IPS-18c (cell line): ENCODE results near the gene OCEL1.

Experiments
- H3K4me3 ChIP-seq: 2 replicates; pipeline ENCODE4 v1.7.0; 2013; ENCODE audit warnings: low read depth, mild to moderate bottlenecking, low read length, moderate library complexity; ENCODE audit not compliant: insufficient read depth
- H3K9me3 ChIP-seq: one replicate; pipeline ENCODE4 v1.6.1; 2013; ENCODE audit warnings: mild to moderate bottlenecking, low read length, moderate library complexity; ENCODE audit not compliant: control insufficient read depth, insufficient read depth

Gene OCEL1

DNA sequence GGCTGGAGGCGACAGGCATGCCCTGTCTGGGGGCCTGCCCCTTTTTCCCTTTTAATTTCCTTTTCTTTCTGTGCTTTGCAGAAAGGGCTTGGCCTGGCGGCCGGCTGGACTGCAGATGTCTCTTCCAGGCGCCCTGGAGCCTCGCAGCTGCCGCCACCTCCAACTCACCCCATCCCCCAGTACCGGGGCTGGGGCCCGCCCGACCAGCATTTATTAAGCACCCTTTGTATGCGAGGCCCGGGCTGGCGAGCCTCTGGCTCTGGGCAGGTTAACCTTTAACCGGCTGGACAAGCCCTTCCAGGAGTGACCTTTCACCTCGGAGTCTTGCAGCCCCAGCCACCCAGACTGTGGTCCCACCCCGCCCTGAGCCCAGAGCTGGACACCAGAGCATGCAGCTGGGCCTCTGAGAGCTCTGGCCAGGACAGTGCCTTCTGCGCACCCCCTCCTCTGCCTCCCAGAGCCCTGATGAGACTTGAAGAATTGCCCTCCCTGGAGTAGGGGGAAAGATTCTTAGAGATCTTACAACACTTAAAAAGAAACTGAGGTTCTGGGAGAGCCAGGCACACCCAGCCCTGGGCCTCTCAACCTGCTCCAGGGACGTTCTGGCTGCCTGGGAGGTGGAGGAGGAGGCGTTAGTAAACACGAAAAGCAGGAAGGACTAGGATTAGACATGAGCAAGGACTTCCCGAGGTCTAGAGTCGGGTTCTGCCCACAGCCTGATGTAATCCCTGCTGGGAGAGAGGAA is 20.8 kb downstream of the OCEL1 start:
- no peaks in the 10 kb centered on the region for H3K9me3 ChIP-seq
- H3K4me3 ChIP-seq, result peak overlapping the region; percentile 63

DNA sequence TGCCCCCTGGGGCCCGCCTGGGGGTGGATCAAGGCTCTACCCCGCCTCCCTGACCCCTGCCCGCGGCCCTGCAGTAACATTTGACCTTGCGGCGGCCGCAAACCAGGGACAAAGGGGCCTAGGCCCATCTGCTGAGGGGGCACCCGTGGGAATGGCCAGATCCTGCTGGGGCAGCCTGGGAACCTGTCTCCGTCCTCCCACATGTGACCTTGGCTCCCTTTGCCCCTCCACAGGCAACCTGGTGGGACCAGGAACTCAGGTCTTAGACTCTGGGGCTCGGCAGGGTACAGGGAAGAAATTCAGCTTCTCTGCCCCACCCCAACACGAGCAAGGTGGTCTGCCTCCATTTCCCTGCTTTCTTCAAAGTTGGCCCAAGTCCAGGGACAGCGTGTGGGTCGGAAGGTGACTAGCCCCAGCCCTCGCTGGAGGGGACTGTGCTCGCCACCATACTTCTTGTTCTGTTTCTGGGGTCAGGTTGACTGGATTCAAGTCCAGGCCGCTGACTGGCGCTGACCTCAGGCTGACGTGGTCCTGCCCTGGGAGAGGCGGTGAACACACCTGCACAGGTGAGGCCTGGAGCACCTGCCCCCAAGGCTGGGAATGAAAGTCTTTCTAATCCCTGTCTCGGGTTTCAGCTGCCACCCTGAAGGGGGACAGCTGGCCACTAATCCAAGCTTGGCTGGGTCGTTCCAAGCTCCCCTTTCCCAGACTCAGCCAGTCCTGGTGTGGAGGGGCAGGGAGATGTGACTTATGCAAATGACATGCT is 22.2 kb downstream of the OCEL1 start:
- no peak overlapping the region for H3K4me3 ChIP-seq
- no peaks in the 10 kb centered on the region for H3K9me3 ChIP-seq

GRCh38 chr19:17249887-17250548 is 24.0 kb downstream of the OCEL1 start:
- no peak overlapping the region for H3K4me3 ChIP-seq
- H3K9me3 ChIP-seq, result no peaks in the 10 kb centered on the region

DNA sequence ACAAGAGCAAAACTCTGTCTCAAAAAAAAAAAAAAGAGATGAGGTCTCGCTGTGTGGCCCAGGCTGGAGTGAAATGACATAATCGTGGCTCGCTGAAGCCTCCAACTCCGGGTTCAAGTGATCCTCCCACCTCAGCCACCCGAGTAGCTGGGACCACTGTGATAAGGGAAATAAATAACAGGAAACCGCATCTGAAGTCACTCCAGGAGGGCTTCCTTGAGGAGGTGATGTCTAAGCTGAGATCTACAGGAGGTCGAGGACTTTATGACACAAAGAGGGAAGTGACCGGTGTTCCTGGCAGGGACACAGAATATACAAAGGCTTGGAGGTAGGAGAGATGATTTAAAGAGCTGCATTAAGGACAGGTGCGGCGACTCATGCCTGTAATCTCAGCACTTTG is 28.6 kb downstream of the OCEL1 start:
- H3K4me3 ChIP-seq, result no peak overlapping the region
- H3K9me3 ChIP-seq, result peaks cover 5% of the 10 kb centered on the region

DNA sequence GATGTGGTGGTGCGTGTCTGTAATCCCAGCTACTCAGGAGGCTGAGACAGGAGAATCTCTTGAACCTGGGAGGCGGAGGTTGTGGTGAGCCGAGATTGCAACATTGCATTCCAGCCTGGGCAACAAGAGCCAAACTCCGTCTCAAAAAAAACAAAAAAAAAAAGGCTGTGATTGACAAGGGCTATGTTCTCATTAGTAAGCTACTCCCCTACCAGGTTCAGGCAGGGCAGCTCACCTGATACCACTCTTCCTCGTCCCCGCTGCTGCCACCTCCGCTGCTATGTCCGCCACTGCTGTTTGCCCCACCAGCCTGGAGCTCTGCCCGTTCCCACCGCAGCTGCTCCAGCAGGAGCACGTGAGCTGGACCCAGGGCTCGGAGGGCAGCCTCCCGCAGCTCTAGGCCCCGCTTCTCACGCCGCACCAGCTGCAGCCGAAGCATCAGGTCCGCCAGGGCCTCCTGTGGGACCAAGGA is 29.2 kb downstream of the OCEL1 start:
- no peak overlapping the region for H3K4me3 ChIP-seq

GRCh38 chr19:17256130-17256529 is 30.1 kb downstream of the OCEL1 start:
- Histone ChIP-seq H3K9me3 (peaks cover 9% of the 10 kb centered on the region), H3K4me3 (no peak overlapping the region)

More for the DNA sequence above, 29.2 kb downstream of the OCEL1 start:
- H3K9me3 ChIP-seq, result peaks cover 7% of the 10 kb centered on the region

DNA sequence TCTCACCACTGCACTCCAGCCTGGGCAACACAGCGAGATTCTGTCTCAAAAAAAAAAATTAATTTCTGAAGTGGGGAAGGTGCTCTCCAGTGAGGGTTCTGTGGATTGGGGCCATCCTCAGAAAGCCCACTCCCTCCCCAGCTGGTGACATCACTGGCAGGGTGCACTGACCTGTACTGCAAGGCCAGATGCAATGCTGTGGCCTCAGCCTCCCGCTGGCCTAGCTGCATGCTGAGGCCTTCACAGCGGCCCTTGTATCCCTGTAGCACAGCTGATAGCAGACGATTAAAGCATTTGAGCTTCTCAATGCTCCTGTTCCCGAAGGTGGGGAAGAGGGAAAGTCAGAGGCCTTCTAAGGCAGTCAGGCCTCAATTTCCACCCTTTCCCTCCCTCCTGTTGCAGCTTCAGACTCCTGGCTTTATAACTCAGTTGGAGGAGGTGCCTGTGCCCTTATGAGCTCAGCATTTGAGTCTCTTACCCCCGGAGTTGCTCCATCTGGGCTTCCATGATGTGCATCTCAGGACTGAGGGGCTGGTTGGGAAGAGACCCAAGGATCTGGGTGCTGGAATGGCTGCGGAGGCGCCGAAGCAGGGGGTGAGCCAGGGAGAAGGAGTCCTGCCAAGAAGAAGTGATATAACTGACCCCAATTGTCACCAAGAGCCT is 33.2 kb downstream of the OCEL1 start:
- peaks cover 9% of the 10 kb centered on the region for H3K9me3 ChIP-seq

DNA sequence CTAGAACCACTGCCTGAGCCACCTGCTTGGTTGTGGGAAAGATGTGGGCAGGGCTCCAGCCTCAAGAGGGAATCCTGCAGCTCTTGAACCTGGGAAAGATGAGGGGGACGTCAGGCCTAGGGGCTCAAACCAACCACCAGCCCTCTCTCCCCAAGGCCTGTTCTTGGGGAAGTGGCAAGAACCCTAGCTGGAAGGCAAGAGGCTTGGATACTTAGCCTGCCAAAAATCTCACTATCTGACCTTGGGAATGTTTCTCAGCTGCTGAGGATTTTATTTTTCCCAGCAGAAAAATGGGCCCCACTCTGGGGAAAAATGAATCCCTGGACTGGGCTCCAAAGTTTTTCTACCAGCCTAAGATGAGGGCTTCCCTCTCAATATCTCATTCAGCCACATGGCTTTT is 33.9 kb downstream of the OCEL1 start:
- H3K9me3 ChIP-seq, result peaks cover 9% of the 10 kb centered on the region
- H3K4me3 ChIP-seq, result no peak overlapping the region

More for the DNA sequence above, 33.2 kb downstream of the OCEL1 start:
- H3K4me3 ChIP-seq, result peak overlapping the region; percentile 15; the same call in 1 of the 2 replicates

- no peak overlapping the region for H3K4me3 ChIP-seq
- H3K9me3 ChIP-seq, result peaks cover 9% of the 10 kb centered on the region
Observed at GRCh38 chr19:17260842-17261325, 34.9 kb downstream of the OCEL1 start.

DNA sequence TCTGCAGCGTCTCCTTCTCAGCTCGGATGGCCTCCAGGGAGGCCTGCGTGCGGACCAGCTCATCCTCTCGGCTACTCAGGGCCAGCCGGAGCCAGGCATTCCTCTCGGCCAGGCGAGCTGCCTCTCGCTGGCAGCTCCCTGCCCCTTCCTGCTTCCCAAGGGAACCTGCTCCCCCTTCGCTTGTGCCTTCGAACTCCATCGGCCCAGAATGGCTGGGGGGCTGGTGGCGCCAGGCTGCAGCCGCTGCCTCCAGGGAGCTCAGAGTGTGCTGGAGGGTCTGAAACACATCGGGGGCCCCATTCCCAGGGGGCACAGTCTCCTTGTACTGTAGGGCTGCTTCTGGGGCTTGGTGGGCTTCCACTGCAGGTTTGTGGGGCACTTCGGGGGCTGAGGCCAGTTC is 36.5 kb downstream of the OCEL1 start:
- Histone ChIP-seq H3K4me3 (no peak overlapping the region), H3K9me3 (peaks cover 9% of the 10 kb centered on the region)

GRCh38 chr19:17263712-17264640 is 38.0 kb downstream of the OCEL1 start:
- Histone ChIP-seq H3K4me3 (no peak overlapping the region), H3K9me3 (peaks cover 7% of the 10 kb centered on the region)

GRCh38 chr19:17264641-17264979 is 38.6 kb downstream of the OCEL1 start, which contains the start of gene USHBP1:
USHBP1 (minus strand) TSS chr19:17264745; CDS start chr19:17264299, 446 bp downstream.
- Histone ChIP-seq H3K4me3 (no peak within 1 kb of the TSS), H3K9me3 (peaks cover 5% of the 10 kb centered on the region)

GRCh38 chr19:17266026-17266425 is 40.0 kb downstream of the OCEL1 start:
- H3K9me3 ChIP-seq, result no peaks in the 10 kb centered on the region
- H3K4me3 ChIP-seq, result no peak overlapping the region

GRCh38 chr19:17266589-17266974 is 40.6 kb downstream of the OCEL1 start:
- no peaks in the 10 kb centered on the region for H3K9me3 ChIP-seq
- no peak overlapping the region for H3K4me3 ChIP-seq

DNA sequence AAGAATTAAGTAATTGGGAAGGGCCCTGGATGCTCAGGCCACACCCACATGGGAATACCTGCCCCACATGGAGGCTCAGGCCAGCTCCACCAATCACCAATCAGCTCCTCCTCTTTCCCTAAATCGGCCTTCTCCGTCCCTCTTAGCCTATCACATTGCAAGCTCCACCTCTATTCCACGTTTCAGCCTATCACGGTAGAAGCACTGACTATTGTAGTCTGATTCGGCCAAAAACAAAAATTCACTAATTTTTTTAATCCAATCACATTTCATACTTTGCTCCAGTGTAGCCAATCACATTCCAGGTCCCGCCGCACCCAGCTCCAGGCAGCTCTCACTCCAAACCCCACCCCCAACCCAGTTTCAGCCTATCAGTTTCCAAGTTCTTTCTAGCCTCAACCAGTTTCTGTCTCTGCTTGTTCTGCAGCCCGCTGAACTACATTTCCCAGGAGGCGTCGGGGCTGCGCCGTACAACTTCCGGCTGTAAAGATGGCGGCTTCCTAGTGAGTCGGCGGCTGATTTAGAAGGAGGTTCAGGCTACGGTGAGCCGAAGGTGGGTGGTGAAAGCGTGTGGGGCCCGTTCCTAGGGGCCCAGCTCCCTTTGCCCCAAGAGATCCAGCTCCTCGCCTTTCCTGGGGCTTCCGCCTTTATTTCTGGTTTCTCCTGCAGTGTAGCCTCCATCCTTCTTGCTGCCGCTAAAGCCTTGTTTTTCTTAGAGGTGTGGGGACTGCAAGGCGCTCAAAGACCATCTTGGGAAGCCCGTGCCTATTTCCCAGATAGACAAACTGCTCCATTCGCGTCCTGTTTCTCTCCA is 41.2 kb downstream of the OCEL1 start, which contains the start of gene BABAM1:
Gene BABAM1 (plus strand): TSS at position 469 of the 814 bp plus-strand sequence. CDS start 1,364 bp downstream, outside the sequence.
- H3K9me3 ChIP-seq, result no peaks in the 10 kb centered on the region
- H3K4me3 ChIP-seq, result peak within 1 kb of the TSS; percentile 69
